ENCODE data around the gene ZCCHC14. TPM values are rescaled to one million over a fixed set of nuclear protein-coding genes. Genes with fewer than 3 reads are reported as not detected.
"Not testable (repeated sequence)": the region's sequence is repeated elsewhere in the genome, so short reads cannot be mapped to it uniquely, and the experiment has no call there.

The ZCCHC14 gene
- total RNA-seq, 2 donors from 2014 or later = 24.5 to 24.6 TPM

- TF ChIP-seq, protein P1, sequence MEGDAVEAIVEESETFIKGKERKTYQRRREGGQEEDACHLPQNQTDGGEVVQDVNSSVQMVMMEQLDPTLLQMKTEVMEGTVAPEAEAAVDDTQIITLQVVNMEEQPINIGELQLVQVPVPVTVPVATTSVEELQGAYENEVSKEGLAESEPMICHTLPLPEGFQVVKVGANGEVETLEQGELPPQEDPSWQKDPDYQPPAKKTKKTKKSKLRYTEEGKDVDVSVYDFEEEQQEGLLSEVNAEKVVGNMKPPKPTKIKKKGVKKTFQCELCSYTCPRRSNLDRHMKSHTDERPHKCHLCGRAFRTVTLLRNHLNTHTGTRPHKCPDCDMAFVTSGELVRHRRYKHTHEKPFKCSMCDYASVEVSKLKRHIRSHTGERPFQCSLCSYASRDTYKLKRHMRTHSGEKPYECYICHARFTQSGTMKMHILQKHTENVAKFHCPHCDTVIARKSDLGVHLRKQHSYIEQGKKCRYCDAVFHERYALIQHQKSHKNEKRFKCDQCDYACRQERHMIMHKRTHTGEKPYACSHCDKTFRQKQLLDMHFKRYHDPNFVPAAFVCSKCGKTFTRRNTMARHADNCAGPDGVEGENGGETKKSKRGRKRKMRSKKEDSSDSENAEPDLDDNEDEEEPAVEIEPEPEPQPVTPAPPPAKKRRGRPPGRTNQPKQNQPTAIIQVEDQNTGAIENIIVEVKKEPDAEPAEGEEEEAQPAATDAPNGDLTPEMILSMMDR (IDR thresholded peaks at IDR 0.05) = no peak
Observed at GRCh38 chr16:87528690-87529579, 36.1 kb upstream of the ZCCHC14 start.

GRCh38 chr16:87527055-87527724 is 34.4 kb upstream of the ZCCHC14 start:
- TF ChIP-seq, protein P1 (IDR thresholded peaks at IDR 0.05) = no peak

More at GRCh38 chr16:87528690-87529579, 36.1 kb upstream of the ZCCHC14 start:
- Histone ChIP-seq H3K9ac (ENCODE audit: low read depth in 2 of 2, low read length in 2 of 2) (no peak overlapping the region), H3K27me3 (no peaks in the 10 kb centered on the region), H3K9me3 (no peaks in the 10 kb centered on the region), H3K4me3 (no peak overlapping the region), H3K27ac (no peak overlapping the region), H3K36me3 (no peaks in the 10 kb centered on the region), H3K4me1 (no peaks in the 10 kb centered on the region)
- intact Hi-C loops (cut with DNase I) = no loop called here
- no peak for DNase-seq

GRCh38 chr16:87526238-87526947 is 33.6 kb upstream of the ZCCHC14 start:
- no peaks in the 10 kb centered on the region for H3K36me3 ChIP-seq
- no peak for DNase-seq
- no peak overlapping the region for H3K27ac ChIP-seq
- H3K9ac ChIP-seq (ENCODE audit: low read depth in 2 of 2, low read length in 2 of 2) = no peak overlapping the region
- no peaks in the 10 kb centered on the region for H3K4me1 ChIP-seq
- H3K27me3 ChIP-seq = no peaks in the 10 kb centered on the region
- intact Hi-C loops (cut with DNase I) = no loop called here
- no peaks in the 10 kb centered on the region for H3K9me3 ChIP-seq
- no peak overlapping the region for H3K4me3 ChIP-seq
- TF ChIP-seq, protein P1 (IDR thresholded peaks at IDR 0.05) = no peak

More at GRCh38 chr16:87527055-87527724, 34.4 kb upstream of the ZCCHC14 start:
- Histone ChIP-seq H3K4me3 (no peak overlapping the region), H3K27ac (no peak overlapping the region), H3K27me3 (no peaks in the 10 kb centered on the region), H3K9me3 (no peaks in the 10 kb centered on the region), H3K4me1 (no peaks in the 10 kb centered on the region), H3K36me3 (no peaks in the 10 kb centered on the region), H3K9ac (ENCODE audit: low read depth in 2 of 2, low read length in 2 of 2) (no peak overlapping the region)
- intact Hi-C loops (cut with DNase I) = no loop called here
- DNase-seq = no peak

GRCh38 chr16:87525352-87525751 is 32.5 kb upstream of the ZCCHC14 start:
- Histone ChIP-seq H3K4me3 (no peak overlapping the region), H3K36me3 (no peaks in the 10 kb centered on the region), H3K27ac (no peak overlapping the region), H3K27me3 (no peaks in the 10 kb centered on the region), H3K4me1 (no peaks in the 10 kb centered on the region), H3K9me3 (no peaks in the 10 kb centered on the region), H3K9ac (ENCODE audit: low read depth in 2 of 2, low read length in 2 of 2) (no peak overlapping the region)
- TF ChIP-seq, protein P1 (IDR thresholded peaks at IDR 0.05) = no peak
- DNase-seq = no peak
- intact Hi-C loops (cut with DNase I) = no loop called here

- intact Hi-C loops (cut with DNase I) = no loop called here
- TF ChIP-seq, protein P1 (IDR thresholded peaks at IDR 0.05) = no peak
- H3K9me3 ChIP-seq = no peaks in the 10 kb centered on the region
- H3K27me3 ChIP-seq = no peaks in the 10 kb centered on the region
- no peaks in the 10 kb centered on the region for H3K4me1 ChIP-seq
- H3K9ac ChIP-seq (ENCODE audit: low read depth in 2 of 2, low read length in 2 of 2) = no peak overlapping the region
- no peak for DNase-seq
- no peaks in the 10 kb centered on the region for H3K36me3 ChIP-seq
- no peak overlapping the region for H3K27ac ChIP-seq
- no peak overlapping the region for H3K4me3 ChIP-seq
Observed at GRCh38 chr16:87524407-87524806, 31.6 kb upstream of the ZCCHC14 start.

GRCh38 chr16:87523605-87524004 is 30.8 kb upstream of the ZCCHC14 start:
- intact Hi-C loops (cut with DNase I); H3K9me3 ChIP-seq; H3K9ac ChIP-seq (ENCODE audit: low read depth in 2 of 2, low read length in 2 of 2); H3K27ac ChIP-seq; H3K36me3 ChIP-seq; H3K27me3 ChIP-seq; DNase-seq; H3K4me1 ChIP-seq; H3K4me3 ChIP-seq: not testable (repeated sequence)

- DNase-seq; H3K36me3 ChIP-seq; H3K9me3 ChIP-seq; H3K9ac ChIP-seq (ENCODE audit: low read depth in 2 of 2, low read length in 2 of 2); H3K27ac ChIP-seq; H3K4me3 ChIP-seq; intact Hi-C loops (cut with DNase I); H3K4me1 ChIP-seq; H3K27me3 ChIP-seq: not testable (repeated sequence)
Observed at GRCh38 chr16:87521764-87522163, 28.9 kb upstream of the ZCCHC14 start.

- H3K4me3 ChIP-seq; intact Hi-C loops (cut with DNase I); H3K4me1 ChIP-seq; DNase-seq; H3K27me3 ChIP-seq; H3K36me3 ChIP-seq; H3K27ac ChIP-seq; H3K9ac ChIP-seq (ENCODE audit: low read depth in 2 of 2, low read length in 2 of 2); H3K9me3 ChIP-seq: not testable (repeated sequence)
Observed at GRCh38 chr16:87519170-87519569, 26.3 kb upstream of the ZCCHC14 start.

Data from colonic mucosa (tissue), 4 donors.